Muscle of back (tissue), 13 donors: ENCODE data around the gene GOLGA8A. TPM values are rescaled to one million over a fixed set of nuclear protein-coding genes. Genes with fewer than 3 reads are reported as not detected.
"Not testable (repeated sequence)": the region's sequence is repeated elsewhere in the genome, so short reads cannot be mapped to it uniquely, and the experiment has no call there.

Experiments used
- DNase-seq, 3 donors: peaks; one replicate each; pipeline versions ENCODE4 v3.0.0 to v3.0.0-alpha.2; 2013
- long read RNA-seq, 9 donors: transcript quantifications; one replicate each; lab custom pipeline, GENCODE V29; 2026
- polyA plus RNA-seq, 10 donors: library from polyadenylated mRNA; unstranded; fragments of 120-200 nt; gene quantifications; one replicate each; pipeline ENCODE4 v1.2.1, GENCODE V29; 2013; ENCODE audit not compliant: insufficient read length in 10 of 10

The GOLGA8A gene
- 100 to 1,000 TPM in 1 of 10 donors, 10 to 100 TPM in 9; 19.4 to 113 (median 51.8) TPM for polyA plus RNA-seq
- long read RNA-seq, donor 1 = 0 reads
- long read RNA-seq, donor 2 = 0 reads
- long read RNA-seq, donor 3 = 0 reads
- long read RNA-seq, donor 4 = 0 reads
- long read RNA-seq, donor 5 = 0 reads
- long read RNA-seq, donor 6 = 0 reads
- long read RNA-seq, donor 7, partial matches to known transcripts = 0 of 1 reads
- long read RNA-seq, donor 7, other reads (novel, unspliced or antisense) = 0 of 1 reads
- long read RNA-seq, donor 8 = 0 reads
- long read RNA-seq, donor 9 = 0 reads

DNA sequence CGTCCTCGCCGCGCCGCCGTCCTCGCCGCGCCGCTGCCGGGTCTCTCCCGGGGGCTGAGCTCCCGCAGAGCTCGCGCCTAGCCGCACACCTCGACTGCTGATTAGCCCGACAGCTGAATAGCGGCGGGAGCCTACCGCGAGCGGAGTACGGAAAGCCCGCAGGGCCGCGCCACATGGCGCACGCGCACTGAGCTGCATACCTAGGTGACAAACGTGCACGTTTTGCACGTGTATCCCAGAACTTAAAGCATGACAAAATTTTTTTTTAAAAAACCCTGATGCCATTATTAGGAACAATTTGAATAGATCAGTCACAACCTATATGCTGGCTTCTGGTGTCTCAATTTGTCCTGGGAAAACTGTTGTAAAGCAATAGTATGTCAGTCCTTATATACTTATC lies at the start of gene GOLGA8A:
Gene GOLGA8A, minus strand, starts transcription at position 122 of the 400 bp plus-strand sequence. CDS start 48,117 bp downstream, outside the sequence.
- peak; percentile 79 to 88 (median 80) for DNase-seq

DNA sequence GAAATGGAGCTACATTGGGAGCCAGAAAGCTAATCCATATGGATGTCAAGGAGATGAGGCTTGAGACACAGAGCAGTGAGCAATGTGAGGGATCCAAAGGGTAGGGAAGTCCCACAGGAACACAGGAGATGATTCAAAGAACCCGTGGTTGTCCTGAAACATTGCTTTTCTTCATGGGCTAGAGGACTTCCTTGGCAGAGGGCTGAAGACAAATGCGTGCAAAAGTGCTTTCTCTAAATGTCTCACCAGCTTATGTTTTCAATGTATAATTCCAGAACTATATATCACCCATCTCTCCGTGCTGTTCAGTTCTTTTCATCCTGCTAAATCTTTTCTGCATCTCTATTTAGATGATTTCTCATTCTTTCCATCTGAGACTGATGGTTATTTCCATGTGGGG lies 46.0 kb upstream of the GOLGA8A start:
- DNase-seq = no peak

DNA sequence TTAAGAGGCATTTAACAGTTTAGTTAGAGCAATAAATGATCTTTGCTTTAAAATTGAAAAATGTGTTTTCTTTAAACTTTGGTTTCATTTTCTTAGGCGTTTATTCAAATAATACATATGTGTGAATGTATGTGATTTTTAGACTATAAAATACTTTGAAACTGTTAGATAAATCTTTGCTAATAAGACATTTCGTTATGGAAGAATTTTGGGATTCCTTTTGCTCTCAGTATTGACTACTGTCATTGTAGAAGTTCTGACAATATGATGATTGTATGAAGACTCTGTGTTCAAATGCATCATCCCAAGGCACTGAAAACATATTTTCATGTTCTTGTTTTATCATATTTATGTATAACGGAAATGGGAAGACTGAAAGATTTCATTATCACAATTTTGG lies 43.8 kb upstream of the GOLGA8A start:
- DNase-seq = no peak

DNA sequence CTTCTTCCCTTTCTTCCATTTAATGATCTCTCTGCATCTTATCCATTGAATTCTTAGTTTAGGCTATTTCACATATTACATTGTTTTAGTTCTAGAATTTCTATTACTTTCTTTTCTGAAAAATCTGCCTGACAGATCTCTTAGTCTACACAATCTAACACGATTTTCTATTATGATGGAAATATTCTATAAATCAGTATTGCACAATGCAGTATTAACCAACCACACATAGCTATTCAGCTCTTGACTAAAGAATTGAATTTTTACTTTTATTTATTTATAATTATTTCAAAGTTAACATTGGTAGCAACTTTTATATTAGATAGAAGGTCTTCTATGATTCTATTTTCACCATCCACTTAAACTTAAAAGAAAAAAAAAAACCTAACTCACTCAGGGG lies 36.2 kb upstream of the GOLGA8A start:
- DNase-seq = no peak

GRCh38 chr15:34472947-34473346 lies 35.3 kb upstream of the GOLGA8A start:
- no peak for DNase-seq

- no peak for DNase-seq
Measured at GRCh38 chr15:34470892-34471291, 33.3 kb upstream of the GOLGA8A start.

- DNase-seq = no peak
Measured at GRCh38 chr15:34470091-34470490, 32.5 kb upstream of the GOLGA8A start.

DNA sequence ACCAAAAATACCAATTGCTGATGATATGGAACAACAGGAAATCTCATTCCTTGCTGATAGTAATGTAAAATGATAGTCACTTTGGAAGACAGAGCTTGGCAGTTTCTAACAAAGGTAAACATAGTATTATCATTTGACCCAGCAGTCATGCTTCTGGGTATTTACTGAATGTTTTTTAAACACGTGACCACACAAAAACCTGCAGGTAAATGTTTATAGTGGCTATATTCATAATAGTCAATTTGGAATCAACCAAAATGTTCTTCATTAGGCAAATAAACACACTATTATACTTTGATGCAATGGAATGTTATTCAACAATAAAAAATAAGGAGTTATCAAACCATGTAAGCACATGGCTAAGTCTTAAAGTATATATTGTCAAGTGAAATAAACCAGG lies 24.1 kb upstream of the GOLGA8A start:
- no peak for DNase-seq

- DNase-seq = no peak
Measured at GRCh38 chr15:34460451-34460850, 22.8 kb upstream of the GOLGA8A start.

DNA sequence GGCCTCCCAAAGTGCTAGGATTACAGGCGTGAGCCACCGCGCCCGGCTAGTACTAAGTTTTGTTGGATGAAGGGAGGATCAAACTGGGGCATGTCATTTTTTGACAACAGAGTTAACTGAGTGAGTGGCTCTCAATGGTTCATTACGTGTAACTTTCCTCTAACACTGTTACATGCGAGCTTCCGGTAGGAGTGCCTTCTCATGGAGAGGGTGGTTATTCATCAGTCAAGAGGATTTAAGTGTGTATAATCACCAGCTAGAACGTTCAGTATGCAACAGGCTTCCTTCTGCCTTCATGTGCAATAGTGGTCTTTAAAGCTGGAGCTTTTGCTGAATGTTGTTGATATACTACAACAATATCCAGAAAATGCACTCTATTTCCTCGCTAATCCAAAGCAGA lies 19.1 kb upstream of the GOLGA8A start:
- no peak for DNase-seq

GRCh38 chr15:34442891-34443290 lies 5.3 kb upstream of the GOLGA8A start:
- DNase-seq = no peak

GRCh38 chr15:34439878-34440277 lies 2.3 kb upstream of the GOLGA8A start:
- DNase-seq = no peak

DNA sequence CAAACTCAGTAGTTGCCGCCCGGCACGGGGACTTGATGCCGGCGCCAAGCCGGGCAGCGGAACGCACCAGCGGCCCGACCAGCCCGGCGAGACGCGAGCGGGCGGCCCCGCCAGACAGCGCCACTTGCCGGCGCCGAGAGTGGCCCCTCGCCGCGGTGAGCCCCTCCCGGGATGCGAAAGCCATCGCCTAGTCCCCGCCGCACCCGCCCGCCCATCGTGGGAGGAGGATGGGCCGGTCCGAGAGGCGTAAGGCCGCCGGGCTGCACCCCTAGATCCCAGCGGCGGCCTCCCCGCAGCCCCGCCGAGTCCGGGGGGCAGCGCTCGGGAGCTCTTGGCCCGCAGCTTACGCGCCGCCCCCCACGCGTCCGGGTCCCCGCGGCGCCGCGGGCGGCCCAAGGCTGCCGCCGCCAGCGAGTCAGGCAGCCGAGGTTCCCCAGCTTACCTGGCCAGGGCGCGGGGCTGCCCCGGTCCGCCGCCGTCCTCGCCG lies 609 bp downstream of the GOLGA8A start:
- peak; percentile 30 to 78 (median 44) for DNase-seq

DNA sequence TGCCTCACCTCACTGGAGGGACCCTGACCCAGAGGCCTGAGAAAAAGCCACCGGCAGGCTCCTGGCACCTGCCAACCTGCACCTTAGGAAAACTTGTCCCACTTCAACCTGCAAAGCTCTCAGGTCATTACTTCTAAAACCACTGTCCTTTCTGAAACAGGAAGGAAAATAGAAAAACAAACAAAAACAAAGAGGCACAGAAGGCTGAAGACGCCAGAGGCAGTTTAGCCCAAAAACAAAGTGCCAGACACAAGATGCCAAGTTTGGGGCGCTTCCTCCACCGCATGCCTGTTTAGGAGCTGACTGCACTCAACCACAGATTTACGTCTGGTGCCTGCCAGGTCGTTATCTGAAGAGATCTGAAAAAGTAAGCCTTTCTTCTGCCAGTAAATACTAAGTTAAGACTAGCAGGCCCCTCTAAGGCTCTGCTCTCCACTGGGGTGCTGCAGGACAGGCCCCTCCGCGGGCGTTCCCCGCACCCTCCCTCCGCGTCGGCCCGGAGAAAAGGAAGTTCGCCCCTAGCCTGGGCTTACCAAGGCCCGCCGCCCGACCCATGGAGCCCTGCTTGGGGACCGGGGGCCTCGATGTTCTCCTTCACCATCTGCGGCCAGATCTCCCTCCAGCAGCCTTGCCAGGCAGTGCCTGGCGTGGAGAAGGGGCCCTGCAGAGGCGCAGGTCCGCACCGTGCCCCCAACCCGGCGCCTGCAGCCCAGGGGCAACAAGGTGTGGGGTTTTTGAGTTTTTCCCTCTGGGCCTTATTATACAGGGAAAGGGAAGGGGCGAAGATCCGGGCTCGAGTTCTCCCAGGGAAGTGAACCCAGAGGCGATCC lies 1.3 kb downstream of the GOLGA8A start:
- peak in 1 of 3 donors; percentile 36 for DNase-seq

GRCh38 chr15:34435658-34436057 lies 1.9 kb downstream of the GOLGA8A start:
- DNase-seq = no peak

GRCh38 chr15:34434627-34435305 lies 2.8 kb downstream of the GOLGA8A start:
- DNase-seq = no peak

- not testable (repeated sequence) for DNase-seq
Measured at GRCh38 chr15:34433956-34434626, 3.5 kb downstream of the GOLGA8A start.

DNA sequence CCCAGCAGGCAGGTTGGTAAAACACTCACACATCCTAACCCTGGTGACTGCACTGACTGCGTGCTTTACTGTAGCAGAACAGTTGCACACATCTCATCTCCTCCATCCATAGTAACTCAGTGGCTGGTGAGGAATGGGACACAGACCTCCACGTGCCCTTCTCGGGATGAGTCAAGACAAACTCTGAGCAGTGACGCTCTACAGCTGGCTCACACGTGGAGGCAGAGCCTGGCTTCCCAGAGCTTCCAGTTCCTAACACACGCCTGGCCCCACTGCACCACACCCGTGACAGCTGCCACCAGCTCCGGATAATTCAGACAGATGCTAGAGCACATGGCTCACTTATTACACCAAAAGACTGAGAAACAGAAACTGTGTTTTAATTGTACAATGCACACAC lies 7.0 kb downstream of the GOLGA8A start:
- peak in 1 of 3 donors; percentile 4 for DNase-seq

- not testable (repeated sequence) for DNase-seq
Measured at GRCh38 chr15:34423425-34424090, 14.1 kb downstream of the GOLGA8A start.

- DNase-seq = not testable (repeated sequence)
Measured at GRCh38 chr15:34420953-34421352, 16.7 kb downstream of the GOLGA8A start.

- DNase-seq = not testable (repeated sequence)
Measured at GRCh38 chr15:34418435-34418834, 19.2 kb downstream of the GOLGA8A start.
